Loucy (cell line): ENCODE results near the gene WDR33.

Experiments used
- H2AFZ ChIP-seq: fragments of 200-600 bp; sonication (generic); 2 replicates; pipeline ENCODE4 v1.6.0; 2016; ENCODE audit warnings: antibody characterized with exemption, mild to moderate bottlenecking, low read length, moderate library complexity
- H3F3A ChIP-seq: fragments of 200-600 bp; 2 replicates; pipeline ENCODE4 v1.6.0; 2016; ENCODE audit warnings: antibody characterized with exemption, low read depth, mild to moderate bottlenecking
- H3K27me3 ChIP-seq: fragments of 200-600 bp; sonication (generic); 2 replicates; pipeline ENCODE4 v1.6.1; 2014; ENCODE audit warnings: low read length, mild to moderate bottlenecking; ENCODE audit not compliant: insufficient read depth, poor library complexity, severe bottlenecking
- H3K36me3 ChIP-seq: fragments of 200-600 bp; sonication (generic); 2 replicates; pipeline ENCODE4 v1.6.1; 2016; ENCODE audit warnings: low read length; ENCODE audit not compliant: insufficient read depth
- H3K4me1 ChIP-seq: fragments of 200-600 bp; sonication (generic); 2 replicates; pipeline ENCODE4 v1.5.1; 2014; ENCODE audit warnings: low read length, mild to moderate bottlenecking; ENCODE audit not compliant: insufficient read depth, poor library complexity, severe bottlenecking
- H3K4me2 ChIP-seq: fragments of 200-600 bp; sonication (generic); 2 replicates; pipeline ENCODE4 v1.6.0; 2014; ENCODE audit warnings: antibody characterized with exemption, low read length, low read depth, mild to moderate bottlenecking; ENCODE audit not compliant: poor library complexity, severe bottlenecking
- H3K4me3 ChIP-seq: fragments of 200-600 bp; sonication (generic); 2 replicates; pipeline ENCODE4 v1.5.1; 2014; ENCODE audit warnings: low read length, mild to moderate bottlenecking, mixed read lengths; ENCODE audit not compliant: poor library complexity, severe bottlenecking
- H3K79me2 ChIP-seq: fragments of 200-600 bp; sonication (generic); 2 replicates; pipeline ENCODE4 v1.6.1; 2014; ENCODE audit warnings: low read length; ENCODE audit not compliant: insufficient read depth
- H3K9ac ChIP-seq: fragments of 200-600 bp; sonication (generic); 2 replicates; pipeline ENCODE4 v1.6.0; 2014; ENCODE audit warnings: mild to moderate bottlenecking, low read depth, low read length, moderate library complexity; ENCODE audit not compliant: poor library complexity, severe bottlenecking
- H3K9me2 ChIP-seq: fragments of 200-600 bp; sonication (generic); replicated peaks from 2 replicates; pipeline ENCODE4 v1.6.1; 2016; ENCODE audit warnings: low read depth, low read length, mixed read lengths
- H3K9me3 ChIP-seq: fragments of 200-600 bp; sonication (generic); 2 replicates; pipeline ENCODE4 v1.6.1; 2014; ENCODE audit warnings: mild to moderate bottlenecking, antibody characterized with exemption, low read length, low read depth; ENCODE audit not compliant: insufficient read depth
- H4K20me1 ChIP-seq: fragments of 200-600 bp; sonication (generic); 2 replicates; pipeline ENCODE4 v1.6.0; 2014; ENCODE audit warnings: antibody characterized with exemption, low read length, mild to moderate bottlenecking; ENCODE audit not compliant: insufficient read depth, poor library complexity, severe bottlenecking
- CTCF ChIP-seq: fragments of 200-600 bp; sonication (generic); conservative IDR thresholded peaks from 2 replicates; pipeline ENCODE4 v1.5.1; 2014; ENCODE audit warnings: mild to moderate bottlenecking, antibody characterized with exemption, low read length
- EZH2phosphoT487 ChIP-seq: fragments of 200-600 bp; IDR thresholded peaks from 2 replicates; pipeline ENCODE4 v1.6.1; 2018; ENCODE audit warnings: antibody characterized with exemption, mild to moderate bottlenecking, moderate library complexity, borderline replicate concordance

WDR33 gene

DNA sequence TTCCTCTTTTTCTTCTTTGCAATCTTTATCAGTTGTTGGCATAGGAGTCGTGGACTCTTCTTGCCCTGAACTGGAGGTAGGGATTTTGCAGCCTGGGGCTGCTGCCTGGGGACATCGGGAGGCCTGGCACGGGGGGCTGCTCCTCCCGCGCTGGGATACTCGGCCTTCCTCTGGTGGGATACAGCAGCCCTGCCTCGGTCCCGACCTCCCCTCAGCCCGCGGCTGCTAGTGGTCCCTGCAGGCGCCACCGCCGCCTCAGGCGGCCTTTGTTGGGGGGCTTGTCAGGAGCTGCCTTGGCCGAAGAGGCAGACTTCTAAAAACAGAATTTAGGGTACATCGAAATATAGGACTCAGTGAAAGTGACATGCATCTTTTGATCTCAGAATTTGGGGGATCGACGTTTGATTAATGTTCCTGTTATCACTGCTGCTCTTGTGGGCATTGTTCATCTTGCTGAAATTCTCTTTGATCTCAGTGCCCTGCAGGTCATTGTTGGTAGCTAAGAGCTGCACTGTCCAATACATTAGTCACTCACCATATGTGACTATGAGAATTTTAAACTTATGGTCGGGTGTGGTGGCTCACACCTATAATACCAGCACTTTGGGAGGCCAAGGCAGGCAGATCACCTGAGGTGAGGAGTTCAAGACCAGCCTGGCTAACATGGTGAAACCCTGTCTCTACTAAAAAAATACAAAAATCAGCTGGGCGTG lies 30.7 kb upstream of the WDR33 start:
- no peaks in the 10 kb centered on the region for H3K79me2 ChIP-seq
- no peaks in the 10 kb centered on the region for H3K4me1 ChIP-seq
- H3K9ac ChIP-seq = no peak overlapping the region
- no peak for TF ChIP-seq CTCF
- TF ChIP-seq EZH2phosphoT487 = no peak
- H3K36me3 ChIP-seq = peaks cover 18% of the 10 kb centered on the region
- H3K4me2 ChIP-seq = no peak overlapping the region
- H2AFZ ChIP-seq = no peak overlapping the region
- H3K9me3 ChIP-seq = no peaks in the 10 kb centered on the region
- H3K9me2 ChIP-seq = no peaks in the 10 kb centered on the region
- no peaks in the 10 kb centered on the region for H4K20me1 ChIP-seq
- no peak overlapping the region for H3K4me3 ChIP-seq
- H3K27me3 ChIP-seq = no peaks in the 10 kb centered on the region
- H3F3A ChIP-seq = no peaks in the 10 kb centered on the region

GRCh38 chr2:127840893-127841292 lies 29.9 kb upstream of the WDR33 start:
- no peaks in the 10 kb centered on the region for H3K27me3 ChIP-seq
- H3F3A ChIP-seq = no peaks in the 10 kb centered on the region
- H3K36me3 ChIP-seq = peaks cover 12% of the 10 kb centered on the region
- H3K9ac ChIP-seq = no peak overlapping the region
- H2AFZ ChIP-seq = no peak overlapping the region
- H3K4me2 ChIP-seq = no peak overlapping the region
- no peaks in the 10 kb centered on the region for H4K20me1 ChIP-seq
- H3K4me3 ChIP-seq = no peak overlapping the region
- TF ChIP-seq CTCF (no peak), EZH2phosphoT487 (no peak)
- no peaks in the 10 kb centered on the region for H3K79me2 ChIP-seq
- H3K9me3 ChIP-seq = no peaks in the 10 kb centered on the region
- H3K4me1 ChIP-seq = no peaks in the 10 kb centered on the region
- no peaks in the 10 kb centered on the region for H3K9me2 ChIP-seq

- no peak overlapping the region for H3K4me2 ChIP-seq
- H3K9me3 ChIP-seq = no peaks in the 10 kb centered on the region
- H2AFZ ChIP-seq = no peak overlapping the region
- no peak overlapping the region for H3K9ac ChIP-seq
- no peaks in the 10 kb centered on the region for H3K36me3 ChIP-seq
- H3K9me2 ChIP-seq = no peaks in the 10 kb centered on the region
- TF ChIP-seq EZH2phosphoT487 (no peak), CTCF (no peak)
- no peaks in the 10 kb centered on the region for H4K20me1 ChIP-seq
- peaks cover 3% of the 10 kb centered on the region for H3K4me1 ChIP-seq
- no peak overlapping the region for H3K4me3 ChIP-seq
- peaks cover 11% of the 10 kb centered on the region for H3K27me3 ChIP-seq
- H3K79me2 ChIP-seq = no peaks in the 10 kb centered on the region
- no peaks in the 10 kb centered on the region for H3F3A ChIP-seq
Observed at GRCh38 chr2:127834951-127835350, 24.0 kb upstream of the WDR33 start.
